CD4-positive, alpha-beta T cell treated with Interleukin-15 for 4 hours (primary cell): ENCODE measurements around the gene CDH9.
"Not testable (repeated sequence)": the region's sequence is repeated elsewhere in the genome, so short reads cannot be mapped to it uniquely, and the experiment has no call there.

ENCODE experiments used
- DNase-seq: peaks from one replicate; pipeline ENCODE4 v3.0.0-alpha.2; 2020; ENCODE audit warnings: low spot score

Gene CDH9

DNA sequence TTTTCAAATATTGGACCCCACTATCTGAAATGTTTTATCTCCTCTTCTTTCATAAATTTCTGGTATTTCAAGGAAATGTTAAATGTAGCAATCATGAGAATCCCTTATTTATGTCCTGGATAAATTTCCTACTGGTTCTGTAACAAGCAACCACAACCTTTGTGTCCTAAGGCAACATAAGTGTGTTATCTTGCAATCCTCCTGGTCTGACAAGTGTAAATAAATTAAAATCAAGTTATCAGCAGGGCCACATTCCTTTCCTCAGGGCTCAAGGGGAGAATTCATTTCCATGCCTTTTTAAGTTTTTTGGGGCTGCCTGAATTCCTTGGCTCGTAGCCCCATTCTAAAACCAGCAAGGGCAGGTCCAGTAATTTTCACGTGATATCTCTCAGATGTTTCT is 83.2 kb downstream of the CDH9 start:
- DNase-seq, result no peak

GRCh38 chr5:26948921-26949320 is 89.5 kb downstream of the CDH9 start:
- no peak for DNase-seq

DNA sequence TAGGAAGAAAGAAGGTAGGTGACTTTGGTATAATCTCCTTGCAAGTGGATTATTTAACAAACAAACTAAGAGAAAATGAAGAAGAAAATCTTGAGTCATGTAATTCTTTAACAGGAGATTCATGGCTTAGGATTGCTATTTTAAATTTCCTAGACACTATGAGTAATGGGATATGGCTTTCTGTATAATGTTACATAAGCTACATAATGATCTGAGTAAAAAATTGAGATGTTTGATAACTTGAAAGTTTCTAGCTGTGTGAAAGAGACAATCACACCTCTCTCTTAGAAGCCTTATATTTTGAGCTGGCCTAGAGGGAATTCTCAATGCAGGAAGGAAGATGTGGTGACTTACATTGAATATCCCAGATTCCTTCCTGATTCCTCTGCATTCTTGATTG is 92.5 kb downstream of the CDH9 start:
- DNase-seq, result no peak

GRCh38 chr5:26942481-26942880 is 95.9 kb downstream of the CDH9 start:
- DNase-seq, result no peak

GRCh38 chr5:26940994-26941393 is 97.4 kb downstream of the CDH9 start:
- no peak for DNase-seq

DNA sequence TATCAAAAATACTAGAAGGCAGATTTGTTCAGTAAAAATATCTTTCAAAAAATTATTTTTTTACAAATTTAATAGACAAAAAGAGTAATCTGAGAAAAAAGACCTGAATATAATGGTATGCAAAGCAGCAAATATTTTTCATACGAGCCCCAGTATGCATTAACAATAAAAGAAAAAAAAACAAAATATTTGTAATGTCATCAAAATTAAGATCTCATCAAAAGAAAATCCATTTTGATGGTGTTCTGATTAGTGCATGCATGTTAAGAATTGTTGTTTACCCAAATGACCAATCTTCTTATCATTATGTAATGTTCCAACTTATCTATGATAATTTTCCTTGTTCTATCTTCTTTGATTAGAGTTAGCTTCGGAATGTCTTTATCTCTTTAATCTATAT is 106.1 kb downstream of the CDH9 start:
- DNase-seq, result no peak

GRCh38 chr5:26921439-26921838 is 116.9 kb downstream of the CDH9 start:
- DNase-seq, result no peak

GRCh38 chr5:26903469-26903868 is 134.9 kb downstream of the CDH9 start:
- no peak for DNase-seq

DNA sequence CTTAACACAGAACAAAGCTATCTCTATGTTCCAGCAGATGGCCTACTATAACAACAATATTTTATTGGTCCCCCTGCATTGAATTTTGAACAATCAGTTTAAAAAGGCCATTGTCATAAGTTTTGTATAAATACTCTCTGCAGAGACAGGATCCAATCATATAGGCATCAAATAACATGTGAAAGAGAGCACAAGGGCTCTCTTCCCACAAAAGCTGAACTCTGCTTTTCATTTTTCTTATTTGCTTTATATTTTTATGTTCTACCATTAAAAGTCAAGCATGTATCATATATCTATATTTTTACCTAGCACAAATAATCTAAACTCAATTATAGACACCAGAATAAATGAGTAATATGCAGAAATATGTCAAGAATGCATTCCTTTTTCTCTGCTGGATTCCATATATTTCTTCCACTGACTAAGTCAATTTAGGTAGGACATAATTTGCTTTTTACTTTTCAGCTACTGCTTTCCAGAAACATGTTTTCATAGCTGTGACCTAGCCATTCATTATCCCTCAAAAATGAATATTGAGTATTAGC is 143.6 kb downstream of the CDH9 start:
- DNase-seq, result no peak

DNA sequence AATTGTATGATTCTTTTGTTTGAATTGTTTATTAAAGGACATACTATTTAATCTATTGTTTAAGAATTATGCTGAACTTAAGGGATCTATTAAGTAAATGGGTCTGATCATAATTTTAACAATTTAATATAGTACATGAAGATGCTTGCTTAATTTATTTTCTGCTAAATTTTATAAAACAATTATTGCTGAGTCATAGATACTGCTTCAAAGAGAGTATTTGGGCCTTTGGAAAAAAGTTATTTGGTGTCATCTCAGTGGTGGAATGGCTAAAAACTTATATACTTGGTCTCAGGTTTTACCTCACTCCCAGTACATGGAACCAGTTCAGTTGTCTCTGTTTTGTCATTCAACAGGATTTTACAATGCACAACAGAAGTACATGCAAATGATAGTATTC is 145.3 kb downstream of the CDH9 start:
- DNase-seq, result no peak

- no peak for DNase-seq
Observed at GRCh38 chr5:26889815-26890214, 148.6 kb downstream of the CDH9 start.

DNA sequence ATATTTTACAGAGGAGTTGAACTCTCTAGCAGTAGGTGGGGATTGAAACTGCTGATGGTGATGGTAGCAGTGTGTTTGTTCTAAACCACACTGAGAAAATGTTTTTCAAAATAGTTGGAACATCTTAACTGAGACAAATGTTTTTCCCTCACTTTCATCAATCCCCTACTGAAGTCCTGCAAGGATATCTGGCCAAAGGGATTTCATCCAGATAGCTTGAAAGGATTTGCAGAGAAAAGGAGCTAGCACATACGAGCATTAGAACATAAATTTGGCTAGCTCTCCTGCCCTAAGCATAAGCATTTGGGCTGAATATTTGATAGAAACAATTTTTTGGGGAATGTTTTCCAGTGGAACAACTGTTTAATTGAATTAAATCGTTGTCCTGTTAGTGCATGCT is 153.9 kb downstream of the CDH9 start:
- no peak for DNase-seq

DNA sequence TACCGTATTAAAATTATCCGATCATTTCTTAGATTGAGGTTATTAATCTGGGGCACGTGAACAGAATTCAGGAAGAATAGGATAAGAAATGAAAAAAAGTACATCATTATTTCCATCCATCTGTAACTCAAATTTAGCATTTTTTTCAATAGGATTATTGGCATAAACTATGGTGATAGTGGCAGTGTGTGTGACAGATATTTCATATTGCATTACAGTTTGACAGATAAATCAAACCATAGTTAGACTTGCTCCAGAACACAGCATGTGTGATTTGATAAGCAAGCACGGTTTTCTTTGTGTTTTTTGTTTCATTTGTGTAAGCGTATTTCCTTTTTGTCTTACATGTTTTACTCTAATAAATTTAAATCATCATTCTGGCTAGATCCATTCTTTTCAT is 155.0 kb downstream of the CDH9 start:
- no peak for DNase-seq

GRCh38 chr5:26881901-26882300 is 156.5 kb downstream of the CDH9 start:
- DNase-seq, result no peak

GRCh38 chr5:26877154-26877553 is 161.2 kb downstream of the CDH9 start:
- DNase-seq, result no peak

DNA sequence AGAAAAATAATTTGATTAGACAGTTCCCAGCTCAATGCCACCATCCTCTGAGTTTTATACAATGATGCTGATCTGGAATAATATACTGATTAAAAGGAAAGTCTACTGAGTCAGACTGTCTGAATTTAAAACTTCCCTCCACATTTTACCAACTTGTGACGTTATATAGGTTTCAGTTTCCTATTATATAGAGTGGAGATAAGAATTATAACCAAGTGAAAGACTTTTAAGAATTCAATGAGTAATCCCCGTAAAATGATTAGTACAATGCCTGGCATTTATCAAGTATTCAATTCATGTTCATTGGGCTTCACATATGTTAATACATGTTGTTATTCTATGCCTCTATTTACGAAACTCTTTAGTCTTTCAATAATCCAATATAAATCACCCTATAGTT is 166.0 kb downstream of the CDH9 start:
- no peak for DNase-seq

DNA sequence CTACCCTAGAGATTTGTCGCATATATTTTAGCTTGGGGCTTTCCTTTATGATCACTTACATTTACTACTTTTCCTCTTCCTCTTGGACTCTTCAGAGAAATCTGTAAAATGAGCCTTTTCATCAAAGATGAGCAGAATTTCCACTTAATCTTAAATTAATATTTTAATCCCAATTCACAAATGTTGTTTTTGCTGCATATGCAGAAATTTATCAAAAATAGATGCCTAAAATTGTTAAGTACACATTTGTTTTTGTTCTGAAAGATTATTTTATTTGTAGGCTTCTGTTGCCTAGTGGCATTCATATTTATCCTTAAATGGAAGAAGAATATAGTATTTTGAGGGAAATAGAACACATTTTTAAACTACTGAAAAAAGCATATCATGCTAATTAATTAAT is 168.6 kb downstream of the CDH9 start:
- no peak for DNase-seq

GRCh38 chr5:26868504-26868903 is 169.9 kb downstream of the CDH9 start:
- no peak for DNase-seq

- no peak for DNase-seq
Observed at GRCh38 chr5:26864061-26864460, 174.3 kb downstream of the CDH9 start.

GRCh38 chr5:26856238-26856637 is 182.1 kb downstream of the CDH9 start:
- no peak for DNase-seq

GRCh38 chr5:26852450-26852849 is 185.9 kb downstream of the CDH9 start:
- not testable (repeated sequence) for DNase-seq

DNA sequence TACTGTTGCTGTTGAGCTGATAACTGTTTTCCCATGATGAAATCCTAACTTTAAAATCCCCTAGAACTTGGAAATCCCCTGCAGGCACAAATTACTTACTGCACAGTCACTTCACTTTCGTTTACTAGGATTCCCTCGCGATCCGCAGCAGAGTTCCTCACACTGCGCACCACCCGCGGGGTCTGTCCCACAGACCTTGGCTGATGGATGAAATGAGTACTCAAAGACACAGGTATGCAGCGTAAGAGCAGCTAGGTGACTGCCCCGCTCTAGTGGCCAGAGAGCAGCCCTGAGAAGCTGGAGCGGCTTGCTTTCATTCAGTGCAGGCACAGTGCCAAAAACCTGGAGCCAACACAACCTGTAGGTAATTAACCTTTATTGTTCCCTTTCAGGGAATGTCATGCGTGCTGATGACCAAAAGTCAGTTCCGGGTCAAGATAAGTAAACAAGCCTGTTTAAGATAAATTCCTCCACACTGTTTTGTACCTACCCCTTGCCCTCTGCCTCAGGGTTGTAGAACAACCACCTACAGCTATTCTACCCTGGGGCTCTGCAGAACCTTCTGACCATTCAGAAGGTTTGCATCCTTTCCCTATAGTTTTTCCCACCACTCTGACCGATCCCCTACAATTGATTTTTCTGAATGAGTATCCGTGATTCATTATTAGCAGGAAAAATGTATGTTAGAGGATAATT is 191.2 kb downstream of the CDH9 start:
- no peak for DNase-seq

DNA sequence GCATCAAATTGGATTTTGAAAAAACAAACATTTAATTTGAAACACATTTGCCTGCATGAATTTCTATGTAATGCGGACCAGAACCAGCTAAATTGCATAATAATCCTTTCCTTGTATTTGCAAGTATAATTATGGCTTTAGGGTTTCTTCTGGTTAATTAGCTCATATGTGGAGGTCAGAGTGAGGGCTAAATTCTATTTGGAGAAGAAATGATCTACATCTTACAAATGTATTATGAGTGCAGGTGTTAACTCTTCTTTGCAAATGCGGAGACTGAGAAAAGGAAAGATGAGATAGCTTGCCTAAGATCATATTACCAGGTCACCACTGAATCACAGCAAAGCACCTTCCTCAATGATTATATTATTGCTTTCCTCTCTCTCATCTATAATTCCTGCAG is 194.7 kb downstream of the CDH9 start:
- no peak for DNase-seq

- no peak for DNase-seq
Observed at GRCh38 chr5:26833596-26833995, 204.8 kb downstream of the CDH9 start.
